Measurements from ENCODE around the gene IFNAR1.
"Not testable (repeated sequence)": the region's sequence is repeated elsewhere in the genome, so short reads cannot be mapped to it uniquely, and the experiment has no call there.

The IFNAR1 gene

DNA sequence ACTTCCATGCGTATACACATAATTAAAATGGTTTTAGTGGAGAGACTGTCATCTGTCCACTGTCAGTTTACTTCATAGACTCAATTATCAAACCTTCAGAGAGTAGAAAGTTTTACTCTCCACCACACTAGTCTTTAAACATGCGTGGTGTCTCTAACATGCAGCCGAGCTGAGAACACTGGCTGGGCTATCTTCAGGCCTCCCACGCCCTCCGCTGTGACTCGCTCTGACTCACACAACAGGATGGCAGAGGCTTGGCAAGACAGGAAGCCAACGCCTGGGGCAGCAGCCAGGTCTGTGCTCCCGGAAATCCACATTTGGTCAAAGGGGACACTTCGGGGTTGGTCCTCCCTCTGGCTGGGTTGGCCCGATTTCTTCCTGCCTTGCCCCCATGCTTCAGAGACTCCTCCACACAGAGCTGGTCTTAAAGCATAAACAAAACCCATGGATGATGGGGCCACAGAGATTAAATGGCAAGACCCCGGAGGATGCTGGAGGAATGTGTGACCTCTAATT lies 55.8 kb downstream of the IFNAR1 start:
- Histone ChIP-seq H3K4me1 (peaks cover 6% of the 10 kb centered on the region; the same call in 1 of the 2 replicates), H3K27me3 (ENCODE audit: low read depth) (peaks cover 6% of the 10 kb centered on the region), H3K36me3 (replicated peaks) (no peaks in the 10 kb centered on the region), H3K9me3 (no peaks in the 10 kb centered on the region), H3K4me3 (no peak overlapping the region)
- in situ Hi-C loops (cut with MboI; ENCODE audit: low sequenced_read_pairs): no loop called here
- DNase-seq (ENCODE audit: low spot score in 2 of 2): peak in 1 of 2 experiments; percentile 21

GRCh38 chr21:33381381-33381780 lies 56.6 kb downstream of the IFNAR1 start:
- H3K36me3 ChIP-seq (replicated peaks); H3K4me1 ChIP-seq; H3K4me3 ChIP-seq; H3K27me3 ChIP-seq (ENCODE audit: low read depth); in situ Hi-C loops (cut with MboI; ENCODE audit: low sequenced_read_pairs); H3K9me3 ChIP-seq; DNase-seq (ENCODE audit: low spot score in 2 of 2): not testable (repeated sequence)

- in situ Hi-C loops (cut with MboI; ENCODE audit: low sequenced_read_pairs): no loop called here
- Histone ChIP-seq H3K9me3 (no peaks in the 10 kb centered on the region), H3K27me3 (ENCODE audit: low read depth) (no peaks in the 10 kb centered on the region), H3K36me3 (replicated peaks) (no peaks in the 10 kb centered on the region), H3K4me3 (no peak overlapping the region), H3K4me1 (peaks cover 6% of the 10 kb centered on the region; the same call in 1 of the 2 replicates)
- DNase-seq (ENCODE audit: low spot score in 2 of 2): no peak
These were observed 58.5 kb downstream of the IFNAR1 start for GRCh38 chr21:33383056-33383888.

GRCh38 chr21:33384841-33385331 lies 60.1 kb downstream of the IFNAR1 start:
- peaks cover 6% of the 10 kb centered on the region; the same call in 1 of the 2 replicates for H3K4me1 ChIP-seq
- in situ Hi-C loops (cut with MboI; ENCODE audit: low sequenced_read_pairs): no loop called here
- H3K27me3 ChIP-seq (ENCODE audit: low read depth): no peaks in the 10 kb centered on the region
- DNase-seq (ENCODE audit: low spot score in 2 of 2): no peak
- no peaks in the 10 kb centered on the region for H3K9me3 ChIP-seq
- no peak overlapping the region for H3K4me3 ChIP-seq
- H3K36me3 ChIP-seq (replicated peaks): no peaks in the 10 kb centered on the region

DNA sequence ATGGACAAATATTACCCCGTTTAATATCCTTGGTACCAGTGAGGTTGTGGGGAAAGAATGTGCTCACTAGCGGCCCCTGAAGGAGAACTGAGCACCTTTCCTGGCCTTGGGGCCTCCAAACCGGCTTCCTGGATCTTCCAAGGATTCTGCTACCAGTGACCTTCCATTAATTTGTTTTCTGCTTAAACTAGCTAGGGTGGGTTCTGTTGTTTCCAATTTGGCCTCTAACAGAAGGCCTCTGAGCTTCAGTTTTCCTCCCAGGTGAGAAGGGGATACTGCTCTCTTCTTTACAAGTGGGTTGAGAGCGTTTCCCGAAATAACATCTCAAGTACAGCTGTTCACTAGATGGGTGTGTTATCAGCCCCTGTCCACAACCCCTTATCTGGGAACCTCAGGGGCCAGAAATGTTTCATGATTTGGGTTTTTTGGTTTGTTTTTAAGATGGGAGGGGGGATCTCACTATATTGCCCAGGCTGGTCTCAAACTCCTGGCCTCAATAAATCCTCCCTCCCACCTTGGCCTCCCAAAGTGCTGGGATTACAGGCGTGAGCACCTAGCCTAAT lies 61.5 kb downstream of the IFNAR1 start:
- peaks cover 6% of the 10 kb centered on the region; the same call in 1 of the 2 replicates for H3K4me1 ChIP-seq
- H3K27me3 ChIP-seq (ENCODE audit: low read depth): no peaks in the 10 kb centered on the region
- no peaks in the 10 kb centered on the region for H3K9me3 ChIP-seq
- in situ Hi-C loops (cut with MboI; ENCODE audit: low sequenced_read_pairs): no loop called here
- H3K36me3 ChIP-seq (replicated peaks): no peaks in the 10 kb centered on the region
- DNase-seq (ENCODE audit: low spot score in 2 of 2): peak in 1 of 2 experiments; percentile 35
- H3K4me3 ChIP-seq: no peak overlapping the region

GRCh38 chr21:33387294-33387693 lies 62.5 kb downstream of the IFNAR1 start:
- no peak for DNase-seq (ENCODE audit: low spot score in 2 of 2)
- Histone ChIP-seq H3K27me3 (ENCODE audit: low read depth) (no peaks in the 10 kb centered on the region), H3K4me3 (no peak overlapping the region), H3K4me1 (peaks cover 6% of the 10 kb centered on the region; the same call in 1 of the 2 replicates), H3K9me3 (no peaks in the 10 kb centered on the region), H3K36me3 (replicated peaks) (no peaks in the 10 kb centered on the region)
- in situ Hi-C loops (cut with MboI; ENCODE audit: low sequenced_read_pairs): no loop called here

- Histone ChIP-seq H3K4me3 (no peak overlapping the region), H3K36me3 (replicated peaks) (no peaks in the 10 kb centered on the region), H3K4me1 (peaks cover 2% of the 10 kb centered on the region; the same call in 1 of the 2 replicates), H3K9me3 (no peaks in the 10 kb centered on the region), H3K27me3 (ENCODE audit: low read depth) (no peaks in the 10 kb centered on the region)
- DNase-seq (ENCODE audit: low spot score in 2 of 2): no peak
- in situ Hi-C loops (cut with MboI; ENCODE audit: low sequenced_read_pairs): no loop called here
These were observed 63.4 kb downstream of the IFNAR1 start for GRCh38 chr21:33388188-33388587.

GRCh38 chr21:33390479-33390878 lies 65.7 kb downstream of the IFNAR1 start:
- Histone ChIP-seq H3K4me3 (no peak overlapping the region), H3K36me3 (replicated peaks) (no peaks in the 10 kb centered on the region), H3K4me1 (no peaks in the 10 kb centered on the region), H3K27me3 (ENCODE audit: low read depth) (no peaks in the 10 kb centered on the region), H3K9me3 (no peaks in the 10 kb centered on the region)
- no peak for DNase-seq (ENCODE audit: low spot score in 2 of 2)
- in situ Hi-C loops (cut with MboI; ENCODE audit: low sequenced_read_pairs): no loop called here

- Histone ChIP-seq H3K4me3 (no peak overlapping the region), H3K4me1 (no peaks in the 10 kb centered on the region), H3K9me3 (no peaks in the 10 kb centered on the region), H3K27me3 (ENCODE audit: low read depth) (no peaks in the 10 kb centered on the region), H3K36me3 (replicated peaks) (no peaks in the 10 kb centered on the region)
- in situ Hi-C loops (cut with MboI; ENCODE audit: low sequenced_read_pairs): no loop called here
- no peak for DNase-seq (ENCODE audit: low spot score in 2 of 2)
These were observed 66.9 kb downstream of the IFNAR1 start for GRCh38 chr21:33391656-33392055.

GRCh38 chr21:33392284-33392985 lies 67.7 kb downstream of the IFNAR1 start:
- in situ Hi-C loops (cut with MboI; ENCODE audit: low sequenced_read_pairs): no loop called here
- H3K36me3 ChIP-seq (replicated peaks): no peaks in the 10 kb centered on the region
- H3K27me3 ChIP-seq (ENCODE audit: low read depth): no peaks in the 10 kb centered on the region
- no peaks in the 10 kb centered on the region for H3K9me3 ChIP-seq
- no peak overlapping the region for H3K4me3 ChIP-seq
- no peaks in the 10 kb centered on the region for H3K4me1 ChIP-seq
- no peak for DNase-seq (ENCODE audit: low spot score in 2 of 2)

DNA sequence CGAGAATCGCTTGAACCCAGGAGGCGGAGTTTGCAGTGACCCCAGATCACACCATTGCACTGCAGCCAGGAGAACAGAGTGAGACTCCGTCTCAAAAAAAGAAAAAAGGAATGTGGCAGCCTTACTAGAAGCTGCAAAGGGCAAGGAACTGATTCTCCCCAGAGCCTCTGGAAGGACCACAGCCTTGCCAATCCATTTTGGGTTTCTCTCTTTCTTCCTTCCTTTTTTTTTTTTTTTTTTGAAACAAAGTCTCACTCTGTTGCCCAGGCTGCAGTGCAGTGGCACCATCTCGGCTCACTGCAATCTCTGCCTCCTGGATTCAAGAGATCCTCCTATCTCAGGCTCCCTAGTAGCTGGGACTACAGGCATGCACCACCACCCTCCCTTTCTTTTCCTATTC lies 68.6 kb downstream of the IFNAR1 start:
- Histone ChIP-seq H3K9me3 (no peaks in the 10 kb centered on the region), H3K4me1 (no peaks in the 10 kb centered on the region), H3K4me3 (no peak overlapping the region), H3K27me3 (ENCODE audit: low read depth) (no peaks in the 10 kb centered on the region), H3K36me3 (replicated peaks) (no peaks in the 10 kb centered on the region)
- in situ Hi-C loops (cut with MboI; ENCODE audit: low sequenced_read_pairs): no loop called here
- no peak for DNase-seq (ENCODE audit: low spot score in 2 of 2)

DNA sequence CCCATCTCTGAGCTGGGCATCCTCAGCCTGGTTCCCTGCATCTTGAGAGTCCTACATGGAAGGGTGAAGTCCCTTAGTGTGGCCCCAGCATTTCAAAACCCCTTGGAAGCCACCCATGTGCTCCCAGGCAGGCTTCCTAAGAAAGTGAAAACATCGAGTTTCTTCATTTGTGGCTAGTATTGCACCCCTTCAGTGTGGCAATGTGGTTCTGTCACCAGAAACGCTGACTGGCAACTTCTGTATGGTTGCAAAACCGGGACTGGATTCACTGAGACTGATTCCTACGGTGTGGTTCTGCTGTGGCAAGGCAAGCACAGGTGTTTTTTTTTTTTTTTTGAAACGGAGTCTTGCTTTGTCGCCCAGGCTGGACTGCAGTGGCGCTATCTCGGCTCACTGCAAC lies 69.5 kb downstream of the IFNAR1 start:
- in situ Hi-C loops (cut with MboI; ENCODE audit: low sequenced_read_pairs): no loop called here
- no peak overlapping the region for H3K4me3 ChIP-seq
- DNase-seq (ENCODE audit: low spot score in 2 of 2): no peak

DNA sequence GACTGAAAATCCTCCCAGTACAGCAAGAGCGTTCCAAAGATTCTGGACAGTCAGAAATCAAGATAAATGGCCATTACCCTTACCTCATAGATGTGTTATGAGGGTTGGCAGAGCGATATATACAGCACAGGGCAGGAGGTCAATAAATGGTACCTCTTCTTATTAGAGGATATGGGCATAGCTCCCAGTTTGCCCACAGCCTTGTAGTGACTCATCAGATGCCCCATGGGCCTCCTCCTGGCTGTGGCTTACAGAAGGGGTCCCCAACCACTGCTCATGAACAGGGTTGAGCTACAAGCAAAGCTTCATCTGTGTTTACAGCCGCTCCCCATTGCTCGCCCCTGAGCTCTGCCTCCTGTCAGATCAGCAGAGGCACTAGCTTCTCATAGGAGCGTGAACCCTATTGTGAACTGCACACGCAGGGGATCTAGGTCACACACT lies 71.1 kb downstream of the IFNAR1 start:
- no peaks in the 10 kb centered on the region for H3K27me3 ChIP-seq (ENCODE audit: low read depth)
- in situ Hi-C loops (cut with MboI; ENCODE audit: low sequenced_read_pairs): no loop called here
- no peak for DNase-seq (ENCODE audit: low spot score in 2 of 2)
- no peak overlapping the region for H3K4me3 ChIP-seq
- H3K4me1 ChIP-seq: no peaks in the 10 kb centered on the region
- no peaks in the 10 kb centered on the region for H3K9me3 ChIP-seq
- no peaks in the 10 kb centered on the region for H3K36me3 ChIP-seq (replicated peaks)

More for the DNA sequence above, 69.5 kb downstream of the IFNAR1 start:
- H3K9me3 ChIP-seq: no peaks in the 10 kb centered on the region
- H3K4me1 ChIP-seq: no peaks in the 10 kb centered on the region
- H3K27me3 ChIP-seq (ENCODE audit: low read depth): no peaks in the 10 kb centered on the region
- no peaks in the 10 kb centered on the region for H3K36me3 ChIP-seq (replicated peaks)
